Posterior cingulate gyrus (tissue), 11 donors: ENCODE data around the gene XRCC4.
"Not testable (repeated sequence)": the region's sequence is repeated elsewhere in the genome, so short reads cannot be mapped to it uniquely, and the experiment has no call there.

ENCODE experiments used
- DNase-seq, 10 donors: peaks; one replicate each; pipeline versions ENCODE4 v3.0.0 to v3.0.0-alpha.2; 2020 to 2021; ENCODE audit warnings: mixed read lengths in 3 of 10
- intact Hi-C: fragments of 100-400 bp; cut with DNase I; formaldehyde crosslinking; loops from one replicate; pipeline ENCODE4 v1.15.1; 2023

The XRCC4 gene

GRCh38 chr5:83107692-83108420, 30.5 kb downstream of the XRCC4 start:
- intact Hi-C loops: no loop called here
- DNase-seq: no peak

GRCh38 chr5:83109380-83109779, 32.0 kb downstream of the XRCC4 start:
- intact Hi-C loops: no loop called here
- no peak for DNase-seq

- intact Hi-C loops: no loop called here
- DNase-seq: no peak
Observed at GRCh38 chr5:83115816-83116215, 38.5 kb downstream of the XRCC4 start.

GRCh38 chr5:83118471-83118870, 41.1 kb downstream of the XRCC4 start:
- no peak for DNase-seq
- intact Hi-C loops: no loop called here

- intact Hi-C loops: no loop called here
- no peak for DNase-seq
Observed at GRCh38 chr5:83118976-83119375, 41.6 kb downstream of the XRCC4 start.

GRCh38 chr5:83124593-83124992, 47.2 kb downstream of the XRCC4 start:
- DNase-seq: no peak
- intact Hi-C loops: no loop called here

GRCh38 chr5:83125560-83125959, 48.2 kb downstream of the XRCC4 start:
- intact Hi-C loops: no loop called here
- no peak for DNase-seq

GRCh38 chr5:83126501-83126900, 49.2 kb downstream of the XRCC4 start:
- intact Hi-C loops: no loop called here
- no peak for DNase-seq

- intact Hi-C loops: no loop called here
- DNase-seq: peak in 2 of 10 donors; percentile 62 to 82
Observed at GRCh38 chr5:83133797-83134196, 56.5 kb downstream of the XRCC4 start.

GRCh38 chr5:83142526-83142925, 65.2 kb downstream of the XRCC4 start:
- intact Hi-C loops: no loop called here
- no peak for DNase-seq

- intact Hi-C loops: no loop called here
- DNase-seq: no peak
Observed at GRCh38 chr5:83145241-83145640, 67.9 kb downstream of the XRCC4 start.

GRCh38 chr5:83145882-83146331, 68.6 kb downstream of the XRCC4 start:
- intact Hi-C loops: no loop called here
- no peak for DNase-seq

- DNase-seq: no peak
- intact Hi-C loops: no loop called here
Observed at GRCh38 chr5:83146441-83146840, 69.1 kb downstream of the XRCC4 start.

GRCh38 chr5:83147593-83147992, 70.2 kb downstream of the XRCC4 start:
- intact Hi-C loops: no loop called here
- no peak for DNase-seq

GRCh38 chr5:83148370-83148769, 71.0 kb downstream of the XRCC4 start:
- intact Hi-C loops: no loop called here
- DNase-seq: no peak

- intact Hi-C loops: no loop called here
- no peak for DNase-seq
Observed at GRCh38 chr5:83149671-83150070, 72.3 kb downstream of the XRCC4 start.

- intact Hi-C loops: no loop called here
- no peak for DNase-seq
Observed at GRCh38 chr5:83151821-83152220, 74.5 kb downstream of the XRCC4 start.

GRCh38 chr5:83152996-83153395, 75.6 kb downstream of the XRCC4 start:
- intact Hi-C loops: not testable (repeated sequence)
- peak in 4 of 10 donors; percentile 12 to 82 (median 46) for DNase-seq

- no peak for DNase-seq
- intact Hi-C loops: no loop called here
Observed at GRCh38 chr5:83156001-83156400, 78.7 kb downstream of the XRCC4 start.

GRCh38 chr5:83157163-83157562, 79.8 kb downstream of the XRCC4 start:
- intact Hi-C loops: no loop called here
- no peak for DNase-seq

GRCh38 chr5:83162601-83163000, 85.3 kb downstream of the XRCC4 start:
- DNase-seq: no peak
- intact Hi-C loops: no loop called here

GRCh38 chr5:83167538-83167937, 90.2 kb downstream of the XRCC4 start:
- DNase-seq: no peak
- intact Hi-C loops: no loop called here
